Neural cell (in vitro differentiated cells): ENCODE data around the gene EXO1. TPM values are rescaled to one million over a fixed set of nuclear protein-coding genes. Genes with fewer than 3 reads are reported as not detected.

Experiments used
- H2AFZ ChIP-seq: fragments of 200-600, 300-800 bp; sonication (generic), shearing (Covaris generic); 2 replicates; pipeline ENCODE4 v1.6.0; 2014; ENCODE audit warnings: low read depth, mild to moderate bottlenecking, antibody characterized with exemption, low read length, moderate library complexity
- H3F3A ChIP-seq: fragments of 200-600 bp; shearing (Covaris generic); 2 replicates; pipeline ENCODE4 v1.6.1; 2016; ENCODE audit warnings: mild to moderate bottlenecking, moderate library complexity, mixed read lengths, antibody characterized with exemption, low read length; ENCODE audit not compliant: insufficient read depth, poor library complexity, severe bottlenecking
- H3K27ac ChIP-seq: fragments of 200-600, 300-800 bp; sonication (generic), shearing (Covaris generic); 2 replicates; pipeline ENCODE4 v1.5.1; 2014; ENCODE audit warnings: mild to moderate bottlenecking, low read length, moderate library complexity
- H3K27me3 ChIP-seq: fragments of 300-800, 200-600 bp; sonication (generic), shearing (Covaris generic); 2 replicates; pipeline ENCODE4 v1.6.0; 2014; ENCODE audit warnings: mild to moderate bottlenecking, low read depth, low read length, moderate library complexity; ENCODE audit not compliant: insufficient read depth
- H3K36me3 ChIP-seq: fragments of 300-800, 200-600 bp; sonication (generic), shearing (Covaris generic); 2 replicates; pipeline ENCODE4 v1.5.1; 2014; ENCODE audit warnings: mild to moderate bottlenecking, antibody characterized with exemption, low read length, moderate library complexity; ENCODE audit not compliant: insufficient read depth
- H3K4me2 ChIP-seq: fragments of 300-800, 200-600 bp; sonication (generic), shearing (Covaris generic); 2 replicates; pipeline ENCODE4 v1.6.0; 2014; ENCODE audit warnings: mild to moderate bottlenecking, low read length
- H3K4me3 ChIP-seq: fragments of 300-800, 200-600 bp; sonication (generic), shearing (Covaris generic); 2 replicates; pipeline ENCODE4 v1.5.1; 2014; ENCODE audit warnings: mild to moderate bottlenecking, low read length, moderate library complexity
- H3K79me2 ChIP-seq: fragments of 200-600 bp; shearing (Covaris generic); replicated peaks from 2 replicates; pipeline ENCODE4 v1.6.0; 2014; ENCODE audit warnings: mild to moderate bottlenecking, low read length, moderate library complexity; ENCODE audit not compliant: insufficient read depth
- H3K9ac ChIP-seq: fragments of 300-800, 200-600 bp; sonication (generic), shearing (Covaris generic); 2 replicates; pipeline ENCODE4 v1.6.1; 2016; ENCODE audit warnings: mild to moderate bottlenecking, low read length, mixed read lengths
- H3K9me2 ChIP-seq: fragments of 200-600 bp; shearing (Covaris generic); 2 replicates; pipeline ENCODE4 v1.6.1; 2016; ENCODE audit warnings: mild to moderate bottlenecking, low read length, mixed read lengths; ENCODE audit not compliant: insufficient read depth
- H3K9me3 ChIP-seq: fragments of 200-600, 300-800 bp; sonication (generic), shearing (Covaris generic); 2 replicates; pipeline ENCODE4 v1.6.1; 2016; ENCODE audit warnings: mild to moderate bottlenecking, mixed run types, low read length, moderate library complexity, mixed read lengths
- H4K20me1 ChIP-seq: fragments of 200-600 bp; shearing (Covaris generic); 2 replicates; pipeline ENCODE4 v1.6.1; 2016; ENCODE audit warnings: mild to moderate bottlenecking, mixed run types; ENCODE audit not compliant: insufficient read depth
- EP300 ChIP-seq: fragments of 450-650 bp; conservative IDR thresholded peaks from 2 replicates; pipeline ENCODE4 v1.6.1; 2014; ENCODE audit warnings: antibody characterized with exemption, mild to moderate bottlenecking, moderate library complexity; ENCODE audit not compliant: poor library complexity, severe bottlenecking
- EZH2 ChIP-seq: fragments of 200-600, 300-800 bp; shearing (Covaris generic), sonication (generic); IDR thresholded peaks from 2 replicates; pipeline ENCODE4 v1.6.1; 2014; ENCODE audit warnings: antibody characterized with exemption, low read length, borderline replicate concordance, mild to moderate bottlenecking; ENCODE audit not compliant: insufficient read depth, poor library complexity, severe bottlenecking
- MXI1 ChIP-seq: fragments of 450-650 bp; conservative IDR thresholded peaks from 2 replicates; pipeline ENCODE4 v1.6.1; 2014; ENCODE audit warnings: antibody characterized with exemption, mild to moderate bottlenecking; ENCODE audit not compliant: poor library complexity, severe bottlenecking
- POLR2AphosphoS5 ChIP-seq: IDR thresholded peaks from 2 replicates; pipeline ENCODE4 v1.6.1; 2012
- RAD21 ChIP-seq: fragments of 450-650 bp; conservative IDR thresholded peaks from 2 replicates; pipeline ENCODE4 v1.6.1; 2014; ENCODE audit warnings: antibody characterized with exemption, mild to moderate bottlenecking, moderate library complexity
- SMC3 ChIP-seq: fragments of 450-650 bp; conservative IDR thresholded peaks from 2 replicates; pipeline ENCODE4 v1.6.1; 2014; ENCODE audit warnings: antibody characterized with exemption, mild to moderate bottlenecking, moderate library complexity; ENCODE audit not compliant: poor library complexity
- TAF1 ChIP-seq: IDR thresholded peaks from 2 replicates; pipeline ENCODE4 v1.6.1; 2012; ENCODE audit warnings: low read depth
- polyA plus RNA-seq: library from polyadenylated mRNA; depleted of rRNA; stranded (reverse); fragments of >200 nt; gene quantifications from 2 replicates; pipeline ENCODE4 v1.2.3, GENCODE V29; 2014
- TF ChIP-seq, protein P1 (sequence below): fragments of 450-650 bp; IDR thresholded peaks from 2 replicates; pipeline ENCODE4 v1.5.1; 2014; ENCODE audit warnings: antibody characterized with exemption, mild to moderate bottlenecking, moderate library complexity; ENCODE audit not compliant: poor library complexity, severe bottlenecking
- TF ChIP-seq, protein P2 (sequence below): IDR thresholded peaks from 2 replicates; pipeline ENCODE4 v1.6.1; 2012; ENCODE audit warnings: borderline replicate concordance

The EXO1 gene
- polyA plus RNA-seq, 1 donor from 2014 or later: 0.92 TPM

DNA sequence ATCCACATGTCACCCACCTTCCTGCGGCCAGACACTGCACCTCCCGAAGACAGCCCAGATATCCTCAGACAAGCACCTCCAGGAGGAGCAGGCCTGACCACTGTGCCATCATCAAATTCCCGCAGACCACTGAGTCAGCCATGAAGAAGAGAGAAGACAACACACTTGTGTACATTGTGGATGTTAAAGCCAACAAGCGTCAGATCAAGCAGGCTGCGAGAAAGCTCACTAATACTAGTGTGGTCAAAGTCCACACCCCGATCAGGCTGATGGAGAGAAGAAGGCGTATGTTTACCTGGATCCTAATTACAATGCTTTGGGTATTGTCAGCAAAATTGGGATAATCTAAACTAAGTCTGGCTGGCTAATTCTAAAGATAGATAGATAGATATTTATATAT is 68.2 kb downstream of the EXO1 start:
- no peak overlapping the region for H3K4me3 ChIP-seq

DNA sequence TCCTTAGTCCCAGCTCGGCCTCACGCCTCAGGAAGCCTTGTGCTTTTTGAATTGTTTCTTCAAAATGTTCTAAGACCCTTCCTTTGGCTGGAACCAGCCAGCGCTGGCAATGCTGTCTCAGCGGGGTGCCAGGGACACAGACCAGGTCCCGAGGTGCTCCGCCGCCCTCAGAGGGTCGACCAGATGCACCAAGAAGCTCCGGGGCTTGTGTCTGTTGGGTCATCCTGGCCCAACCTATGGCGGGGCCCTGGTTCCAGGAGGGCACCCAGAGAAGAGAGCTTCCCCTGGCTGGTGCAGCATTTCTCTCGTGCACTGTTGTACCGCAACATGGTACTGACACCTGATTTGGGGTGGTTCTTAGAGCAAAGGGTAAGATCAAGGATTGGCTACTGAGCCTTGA is 69.5 kb downstream of the EXO1 start:
- Histone ChIP-seq H3F3A (no peaks in the 10 kb centered on the region), H3K9me3 (no peaks in the 10 kb centered on the region), H3K4me2 (no peak overlapping the region), H3K36me3 (no peaks in the 10 kb centered on the region), H3K27me3 (no peaks in the 10 kb centered on the region), H3K79me2 (no peaks in the 10 kb centered on the region), H3K9me2 (no peaks in the 10 kb centered on the region), H3K27ac (no peak overlapping the region), H2AFZ (no peak overlapping the region), H4K20me1 (no peaks in the 10 kb centered on the region), H3K4me3 (no peak overlapping the region), H3K9ac (no peak overlapping the region)
- TF ChIP-seq RAD21 (no peak), EP300 (no peak), TAF1 (no peak), SMC3 (no peak), POLR2AphosphoS5 (no peak), EZH2 (no peak), MXI1 (no peak)
- TF ChIP-seq, protein P1, sequence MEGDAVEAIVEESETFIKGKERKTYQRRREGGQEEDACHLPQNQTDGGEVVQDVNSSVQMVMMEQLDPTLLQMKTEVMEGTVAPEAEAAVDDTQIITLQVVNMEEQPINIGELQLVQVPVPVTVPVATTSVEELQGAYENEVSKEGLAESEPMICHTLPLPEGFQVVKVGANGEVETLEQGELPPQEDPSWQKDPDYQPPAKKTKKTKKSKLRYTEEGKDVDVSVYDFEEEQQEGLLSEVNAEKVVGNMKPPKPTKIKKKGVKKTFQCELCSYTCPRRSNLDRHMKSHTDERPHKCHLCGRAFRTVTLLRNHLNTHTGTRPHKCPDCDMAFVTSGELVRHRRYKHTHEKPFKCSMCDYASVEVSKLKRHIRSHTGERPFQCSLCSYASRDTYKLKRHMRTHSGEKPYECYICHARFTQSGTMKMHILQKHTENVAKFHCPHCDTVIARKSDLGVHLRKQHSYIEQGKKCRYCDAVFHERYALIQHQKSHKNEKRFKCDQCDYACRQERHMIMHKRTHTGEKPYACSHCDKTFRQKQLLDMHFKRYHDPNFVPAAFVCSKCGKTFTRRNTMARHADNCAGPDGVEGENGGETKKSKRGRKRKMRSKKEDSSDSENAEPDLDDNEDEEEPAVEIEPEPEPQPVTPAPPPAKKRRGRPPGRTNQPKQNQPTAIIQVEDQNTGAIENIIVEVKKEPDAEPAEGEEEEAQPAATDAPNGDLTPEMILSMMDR: no peak
- TF ChIP-seq, protein P2, sequence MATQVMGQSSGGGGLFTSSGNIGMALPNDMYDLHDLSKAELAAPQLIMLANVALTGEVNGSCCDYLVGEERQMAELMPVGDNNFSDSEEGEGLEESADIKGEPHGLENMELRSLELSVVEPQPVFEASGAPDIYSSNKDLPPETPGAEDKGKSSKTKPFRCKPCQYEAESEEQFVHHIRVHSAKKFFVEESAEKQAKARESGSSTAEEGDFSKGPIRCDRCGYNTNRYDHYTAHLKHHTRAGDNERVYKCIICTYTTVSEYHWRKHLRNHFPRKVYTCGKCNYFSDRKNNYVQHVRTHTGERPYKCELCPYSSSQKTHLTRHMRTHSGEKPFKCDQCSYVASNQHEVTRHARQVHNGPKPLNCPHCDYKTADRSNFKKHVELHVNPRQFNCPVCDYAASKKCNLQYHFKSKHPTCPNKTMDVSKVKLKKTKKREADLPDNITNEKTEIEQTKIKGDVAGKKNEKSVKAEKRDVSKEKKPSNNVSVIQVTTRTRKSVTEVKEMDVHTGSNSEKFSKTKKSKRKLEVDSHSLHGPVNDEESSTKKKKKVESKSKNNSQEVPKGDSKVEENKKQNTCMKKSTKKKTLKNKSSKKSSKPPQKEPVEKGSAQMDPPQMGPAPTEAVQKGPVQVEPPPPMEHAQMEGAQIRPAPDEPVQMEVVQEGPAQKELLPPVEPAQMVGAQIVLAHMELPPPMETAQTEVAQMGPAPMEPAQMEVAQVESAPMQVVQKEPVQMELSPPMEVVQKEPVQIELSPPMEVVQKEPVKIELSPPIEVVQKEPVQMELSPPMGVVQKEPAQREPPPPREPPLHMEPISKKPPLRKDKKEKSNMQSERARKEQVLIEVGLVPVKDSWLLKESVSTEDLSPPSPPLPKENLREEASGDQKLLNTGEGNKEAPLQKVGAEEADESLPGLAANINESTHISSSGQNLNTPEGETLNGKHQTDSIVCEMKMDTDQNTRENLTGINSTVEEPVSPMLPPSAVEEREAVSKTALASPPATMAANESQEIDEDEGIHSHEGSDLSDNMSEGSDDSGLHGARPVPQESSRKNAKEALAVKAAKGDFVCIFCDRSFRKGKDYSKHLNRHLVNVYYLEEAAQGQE: no peak

More for the DNA sequence above, 68.2 kb downstream of the EXO1 start:
- Histone ChIP-seq H3F3A (no peaks in the 10 kb centered on the region), H4K20me1 (no peaks in the 10 kb centered on the region), H3K9ac (no peak overlapping the region), H2AFZ (no peak overlapping the region), H3K4me2 (no peak overlapping the region), H3K27me3 (no peaks in the 10 kb centered on the region), H3K27ac (no peak overlapping the region), H3K36me3 (no peaks in the 10 kb centered on the region), H3K9me2 (no peaks in the 10 kb centered on the region), H3K79me2 (no peaks in the 10 kb centered on the region), H3K9me3 (no peaks in the 10 kb centered on the region)
- TF ChIP-seq, protein P2: no peak
- TF ChIP-seq SMC3 (no peak), EP300 (no peak), RAD21 (no peak)
